ENCODE measurements around the gene RELA.

- TF ChIP-seq, protein P1, sequence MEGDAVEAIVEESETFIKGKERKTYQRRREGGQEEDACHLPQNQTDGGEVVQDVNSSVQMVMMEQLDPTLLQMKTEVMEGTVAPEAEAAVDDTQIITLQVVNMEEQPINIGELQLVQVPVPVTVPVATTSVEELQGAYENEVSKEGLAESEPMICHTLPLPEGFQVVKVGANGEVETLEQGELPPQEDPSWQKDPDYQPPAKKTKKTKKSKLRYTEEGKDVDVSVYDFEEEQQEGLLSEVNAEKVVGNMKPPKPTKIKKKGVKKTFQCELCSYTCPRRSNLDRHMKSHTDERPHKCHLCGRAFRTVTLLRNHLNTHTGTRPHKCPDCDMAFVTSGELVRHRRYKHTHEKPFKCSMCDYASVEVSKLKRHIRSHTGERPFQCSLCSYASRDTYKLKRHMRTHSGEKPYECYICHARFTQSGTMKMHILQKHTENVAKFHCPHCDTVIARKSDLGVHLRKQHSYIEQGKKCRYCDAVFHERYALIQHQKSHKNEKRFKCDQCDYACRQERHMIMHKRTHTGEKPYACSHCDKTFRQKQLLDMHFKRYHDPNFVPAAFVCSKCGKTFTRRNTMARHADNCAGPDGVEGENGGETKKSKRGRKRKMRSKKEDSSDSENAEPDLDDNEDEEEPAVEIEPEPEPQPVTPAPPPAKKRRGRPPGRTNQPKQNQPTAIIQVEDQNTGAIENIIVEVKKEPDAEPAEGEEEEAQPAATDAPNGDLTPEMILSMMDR (conservative IDR thresholded peaks at IDR 0.05; ENCODE audit: low read length): no peak
- TF ChIP-seq EZH2phosphoT487 (IDR thresholded peaks at IDR 0.05; ENCODE audit: borderline replicate concordance, low read depth, low read length): no peak
Observed at GRCh38 chr11:65609229-65609628, 53.5 kb downstream of the RELA start.

All from OCI-LY7 (cell line).